Neuronal stem cell (in vitro differentiated cells): ENCODE data around the gene ROBO2.
"Not testable (repeated sequence)": the region's sequence is repeated elsewhere in the genome, so short reads cannot be mapped to it uniquely, and the experiment has no call there.

Source experiments
- DNase-seq: peaks from one replicate; pipeline ENCODE4 v3.0.0-alpha.2; 2013; ENCODE audit warnings: low spot score
- H2AFZ ChIP-seq: one replicate; pipeline ENCODE4 v1.6.1; 2013; ENCODE audit warnings: mild to moderate bottlenecking, low read length, inconsistent platforms
- H2AK5ac ChIP-seq: 2 replicates; pipeline ENCODE4 v1.6.1; 2013; ENCODE audit warnings: low read depth, mild to moderate bottlenecking, inconsistent platforms, low read length, moderate library complexity, mixed read lengths
- H2BK120ac ChIP-seq: 2 replicates; pipeline ENCODE4 v1.6.1; 2013; ENCODE audit warnings: low read depth, mild to moderate bottlenecking, inconsistent platforms, low read length, moderate library complexity, mixed read lengths
- H2BK12ac ChIP-seq: one replicate; pipeline ENCODE4 v1.6.1; 2013; ENCODE audit warnings: low read length, inconsistent platforms
- H2BK15ac ChIP-seq: 2 replicates; pipeline ENCODE4 v1.6.1; 2013; ENCODE audit warnings: mild to moderate bottlenecking, low read length, inconsistent platforms, mixed read lengths
- H2BK5ac ChIP-seq: one replicate; pipeline ENCODE4 v1.6.1; 2013; ENCODE audit warnings: inconsistent platforms, mild to moderate bottlenecking, low read length, moderate library complexity
- H3K14ac ChIP-seq: one replicate; pipeline ENCODE4 v1.6.1; 2013; ENCODE audit warnings: low read length, inconsistent platforms
- H3K18ac ChIP-seq: 2 replicates; pipeline ENCODE4 v1.6.1; 2013; ENCODE audit warnings: low read length, inconsistent platforms
- H3K23ac ChIP-seq: 2 replicates; pipeline ENCODE4 v1.6.1; 2013; ENCODE audit warnings: low read depth, mild to moderate bottlenecking, mixed read lengths, low read length, inconsistent platforms; ENCODE audit not compliant: poor library complexity
- H3K27ac ChIP-seq: replicated peaks from 3 replicates; pipeline ENCODE4 v1.5.1; 2013; ENCODE audit warnings: low read length, inconsistent platforms
- H3K27me3 ChIP-seq, 3 experiments: 2 replicates each; pipeline ENCODE4 v1.6.1; 2013; ENCODE audit warnings: low read length in 3 of 3, mild to moderate bottlenecking in 2 of 3, inconsistent platforms in 1 of 3, low read depth in 1 of 3, mixed read lengths in 1 of 3, moderate library complexity in 1 of 3; ENCODE audit not compliant: control insufficient read depth in 3 of 3, insufficient read depth in 3 of 3
- H3K36me3 ChIP-seq, 2 donors: replicated peaks in 1 of 2; 2 replicates each; pipeline ENCODE4 v1.6.1; 2013; ENCODE audit warnings: low read length in 2 of 2; ENCODE audit not compliant: control insufficient read depth in 2 of 2, insufficient read depth in 2 of 2
- H3K4ac ChIP-seq: 2 replicates; pipeline ENCODE4 v1.6.1; 2013; ENCODE audit warnings: inconsistent platforms, mild to moderate bottlenecking, low read length, moderate library complexity
- H3K4me1 ChIP-seq, 2 donors: 1 replicate in 1 of 2; 2 replicates in 1 of 2; pipeline ENCODE4 v1.6.1; 2013; ENCODE audit warnings: low read length in 2 of 2, low read depth in 1 of 2; ENCODE audit not compliant: control insufficient read depth in 2 of 2, insufficient read depth in 1 of 2
- H3K4me2 ChIP-seq: one replicate; pipeline ENCODE4 v1.6.1; 2013; ENCODE audit warnings: mild to moderate bottlenecking, low read length, inconsistent platforms; ENCODE audit not compliant: insufficient read depth, poor library complexity, severe bottlenecking
- H3K4me3 ChIP-seq, 2 donors: 2 replicates each; pipeline ENCODE4 v1.5.1; 2013; ENCODE audit warnings: low read length in 2 of 2, mild to moderate bottlenecking in 2 of 2, inconsistent platforms in 1 of 2, moderate library complexity in 1 of 2
- H3K79me1 ChIP-seq: one replicate; pipeline ENCODE4 v1.6.1; 2013; ENCODE audit warnings: low read depth, mild to moderate bottlenecking, inconsistent platforms, low read length, moderate library complexity
- H3K9ac ChIP-seq: one replicate; pipeline ENCODE4 v1.6.1; 2013; ENCODE audit warnings: mild to moderate bottlenecking, low read depth, low read length, inconsistent platforms; ENCODE audit not compliant: poor library complexity
- H3K9me3 ChIP-seq, 2 donors: replicated peaks in 1 of 2; 2 replicates each; pipeline versions ENCODE3 to v1.6.1; 2013; ENCODE audit warnings: low read length in 2 of 2, mild to moderate bottlenecking in 2 of 2, inconsistent platforms in 1 of 2, low read depth in 1 of 2, mixed read lengths in 1 of 2, moderate library complexity in 1 of 2; ENCODE audit not compliant: control insufficient read depth in 2 of 2, insufficient read depth in 1 of 2
- H4K8ac ChIP-seq: one replicate; pipeline ENCODE4 v1.6.1; 2013; ENCODE audit warnings: low read depth, mild to moderate bottlenecking, inconsistent platforms, low read length, moderate library complexity
- H4K91ac ChIP-seq: one replicate; pipeline ENCODE4 v1.6.1; 2013; ENCODE audit warnings: low read length, low read depth, mild to moderate bottlenecking, inconsistent platforms; ENCODE audit not compliant: poor library complexity
- WGBS, 2 donors: extraction: QIAGEN DNeasy Blood & Tissue Kit; methylation state at CpG; one replicate each; pipeline ENCODE4 v1.1.7; 2013; ENCODE audit warnings: missing lambda C conversion rate in 2 of 2, mixed read lengths in 1 of 2; ENCODE audit not compliant: insufficient read length in 2 of 2, insufficient replicate concordance in 1 of 2; ENCODE audit errors: extremely low coverage in 2 of 2; 5-methylcytosine and 5-hydroxymethylcytosine counted together

Gene ROBO2

DNA sequence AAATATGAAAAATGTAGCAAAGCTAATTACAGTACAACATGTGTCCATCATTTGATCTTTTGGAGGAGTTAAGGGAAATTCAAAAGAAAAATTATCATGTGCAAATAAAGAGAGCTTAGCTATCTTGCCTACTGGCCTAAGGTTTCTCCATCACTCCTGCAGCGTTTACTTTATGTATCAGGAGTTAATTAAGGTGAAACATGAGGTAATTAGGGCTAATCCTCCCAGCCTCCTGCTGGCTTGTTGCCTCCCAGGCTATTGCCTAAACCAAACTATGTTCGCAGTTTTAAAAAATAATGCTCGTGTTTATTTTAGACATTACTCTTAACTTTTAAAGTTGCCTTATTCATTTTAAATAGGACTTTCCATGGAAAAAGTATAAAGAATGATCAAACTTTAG is 367.5 kb downstream of the ROBO2 start:
- H3K4me2 ChIP-seq, result no peak overlapping the region
- H4K8ac ChIP-seq, result no peak overlapping the region
- no peak overlapping the region for H3K18ac ChIP-seq
- peaks cover 0 to 3% of the 10 kb centered on the region in 2 donors for H3K4me1 ChIP-seq
- no peaks in the 10 kb centered on the region for H3K79me1 ChIP-seq
- no peak overlapping the region for H2AK5ac ChIP-seq
- no peaks in the 10 kb centered on the region for H3K27me3 ChIP-seq
- H3K27ac ChIP-seq, result no peak overlapping the region
- no peaks in the 10 kb centered on the region for H3K9me3 ChIP-seq
- peak; percentile 26 for DNase-seq
- H3K23ac ChIP-seq, result no peak overlapping the region
- H3K14ac ChIP-seq, result no peak overlapping the region
- no CpG with 5 or more reads among the region's 3 CpGs for WGBS, 2 donors
- no peak overlapping the region for H3K4me3 ChIP-seq
- H2BK5ac ChIP-seq, result no peak overlapping the region
- no peak overlapping the region for H2BK12ac ChIP-seq
- no peaks in the 10 kb centered on the region for H3K36me3 ChIP-seq
- no peak overlapping the region for H4K91ac ChIP-seq
- H2BK15ac ChIP-seq, result no peak overlapping the region
- no peak overlapping the region for H3K9ac ChIP-seq
- H2AFZ ChIP-seq, result no peak overlapping the region
- H2BK120ac ChIP-seq, result no peak overlapping the region
- H3K4ac ChIP-seq, result no peak overlapping the region

DNA sequence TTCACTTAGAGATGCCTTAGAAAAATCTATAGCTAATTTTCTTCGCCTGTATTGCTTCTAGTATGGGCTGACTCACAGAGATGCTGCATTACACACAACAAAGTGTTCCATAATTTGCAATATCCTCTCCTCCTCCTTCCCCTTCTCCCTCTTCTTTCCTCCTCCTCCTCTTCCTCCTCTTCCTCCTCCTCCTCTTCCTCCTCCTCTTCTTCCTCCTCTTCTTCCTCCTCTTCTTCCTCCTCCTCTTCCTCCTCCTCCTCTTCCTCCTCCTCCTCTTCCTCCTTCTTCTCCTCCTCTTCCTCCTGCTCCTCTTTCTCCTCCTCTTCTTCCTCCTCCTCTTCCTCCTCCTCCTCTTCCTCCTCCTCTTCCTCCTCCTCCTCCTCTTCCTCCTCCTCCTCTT is 370.4 kb downstream of the ROBO2 start:
- not testable (repeated sequence) for H3K14ac ChIP-seq, H3K27ac ChIP-seq, H3K18ac ChIP-seq, H3K4me3 ChIP-seq, H2BK15ac ChIP-seq, H4K8ac ChIP-seq, H3K79me1 ChIP-seq, H3K9me3 ChIP-seq, H2BK5ac ChIP-seq, H3K36me3 ChIP-seq, H2BK12ac ChIP-seq, H3K9ac ChIP-seq, H2AFZ ChIP-seq, H3K23ac ChIP-seq, H2AK5ac ChIP-seq, DNase-seq, H4K91ac ChIP-seq, H3K4ac ChIP-seq, H2BK120ac ChIP-seq, H3K4me2 ChIP-seq, H3K4me1 ChIP-seq, H3K27me3 ChIP-seq
- no CpG with 5 or more reads among the region's 1 CpG for WGBS, 2 donors

DNA sequence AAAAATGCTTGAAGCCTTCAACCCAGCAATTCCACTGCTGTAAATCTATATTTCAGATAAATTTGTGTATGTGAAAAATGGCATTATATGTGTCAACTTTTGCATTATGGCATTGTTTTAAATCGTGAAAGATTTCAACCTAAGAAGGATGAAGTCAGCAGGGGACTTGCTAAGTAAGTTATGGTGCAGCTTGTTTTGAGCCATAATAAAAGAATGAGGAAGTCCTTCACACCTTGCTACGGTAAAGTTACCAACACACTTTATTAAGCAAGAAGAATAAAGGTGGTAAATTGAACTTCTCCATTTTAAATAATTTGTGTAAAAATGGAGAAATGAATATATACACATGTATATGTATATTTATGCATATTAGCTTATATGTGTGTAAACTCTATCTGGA is 371.4 kb downstream of the ROBO2 start:
- no peaks in the 10 kb centered on the region for H3K79me1 ChIP-seq
- H3K4me3 ChIP-seq, result no peak overlapping the region
- H4K91ac ChIP-seq, result no peak overlapping the region
- H3K4me2 ChIP-seq, result no peak overlapping the region
- H2BK5ac ChIP-seq, result no peak overlapping the region
- H2BK120ac ChIP-seq, result no peak overlapping the region
- no peaks in the 10 kb centered on the region for H3K9me3 ChIP-seq
- H2AFZ ChIP-seq, result no peak overlapping the region
- no peak overlapping the region for H3K4ac ChIP-seq
- H3K14ac ChIP-seq, result no peak overlapping the region
- no peak overlapping the region for H2AK5ac ChIP-seq
- H2BK15ac ChIP-seq, result no peak overlapping the region
- H3K27me3 ChIP-seq, result no peaks in the 10 kb centered on the region
- no peak overlapping the region for H3K23ac ChIP-seq
- no peak overlapping the region for H3K18ac ChIP-seq
- H3K9ac ChIP-seq, result no peak overlapping the region
- no peak overlapping the region for H4K8ac ChIP-seq
- no peak overlapping the region for H2BK12ac ChIP-seq
- no CpG with 5 or more reads among the region's 2 CpGs for WGBS, 2 donors
- H3K4me1 ChIP-seq, result peaks cover 0 to 3% of the 10 kb centered on the region in 2 donors
- no peak for DNase-seq
- H3K27ac ChIP-seq, result no peak overlapping the region
- H3K36me3 ChIP-seq, result no peaks in the 10 kb centered on the region

DNA sequence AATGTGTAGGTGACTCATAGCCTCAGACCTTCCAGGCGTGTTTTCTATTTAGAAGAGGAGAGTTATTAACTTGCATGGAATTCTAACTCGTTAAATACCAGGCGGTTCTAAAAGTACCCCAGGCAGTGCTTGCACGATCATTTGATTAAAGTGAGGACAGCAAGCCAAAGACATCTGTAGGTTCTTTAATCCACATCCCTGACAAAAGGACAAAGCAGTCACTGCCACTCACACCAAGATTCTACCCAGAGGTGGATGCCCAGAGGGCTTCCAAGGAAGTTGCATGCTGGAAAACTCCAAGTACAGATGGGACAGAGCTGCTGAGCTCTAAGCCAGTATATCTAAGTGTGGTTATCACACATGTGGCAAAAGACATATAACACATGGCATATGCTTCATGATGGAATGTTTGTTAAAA is 372.1 kb downstream of the ROBO2 start:
- H3K9me3 ChIP-seq, result no peaks in the 10 kb centered on the region
- no peak overlapping the region for H2BK15ac ChIP-seq
- WGBS, 2 donors, result no CpG with 5 or more reads among the region's 4 CpGs

More for the DNA sequence above, 372.1 kb downstream of the ROBO2 start:
- peaks cover 0 to 3% of the 10 kb centered on the region in 2 donors for H3K4me1 ChIP-seq
- no peak overlapping the region for H3K23ac ChIP-seq
- no peak for DNase-seq
- H3K4ac ChIP-seq, result no peak overlapping the region
- H3K4me3 ChIP-seq, result no peak overlapping the region
- no peaks in the 10 kb centered on the region for H3K36me3 ChIP-seq
- H3K27me3 ChIP-seq, result no peaks in the 10 kb centered on the region
- no peak overlapping the region for H3K9ac ChIP-seq
- no peak overlapping the region for H3K27ac ChIP-seq
- no peak overlapping the region for H2AK5ac ChIP-seq
- H2BK120ac ChIP-seq, result no peak overlapping the region
- H3K14ac ChIP-seq, result no peak overlapping the region
- H2AFZ ChIP-seq, result no peak overlapping the region
- no peaks in the 10 kb centered on the region for H3K79me1 ChIP-seq
- no peak overlapping the region for H2BK12ac ChIP-seq
- no peak overlapping the region for H4K91ac ChIP-seq
- no peak overlapping the region for H3K18ac ChIP-seq
- H4K8ac ChIP-seq, result no peak overlapping the region
- no peak overlapping the region for H2BK5ac ChIP-seq
- H3K4me2 ChIP-seq, result no peak overlapping the region
